Uterus (tissue), 2 donors: ENCODE data around the gene ALOX12B.

Experiments used
- CTCF ChIP-seq, 4 experiments: fragments of 200-600 bp in 2 of 4; fragments of 450-650 bp in 2 of 4; sonication (generic) in 2 of 4; IDR thresholded peaks; one replicate each; pipeline ENCODE4 v1.5.1; 2016 to 2019; ENCODE audit warnings: antibody characterized with exemption in 4 of 4, mild to moderate bottlenecking in 2 of 4, moderate library complexity in 1 of 4
- POLR2A ChIP-seq, 2 donors: fragments of 450-650 bp; IDR thresholded peaks; one replicate each; pipeline ENCODE4 v1.6.1; 2016; ENCODE audit warnings: antibody characterized with exemption in 2 of 2, mild to moderate bottlenecking in 1 of 2, moderate library complexity in 1 of 2

- TF ChIP-seq CTCF (IDR thresholded peaks at IDR 0.05) (no peak), POLR2A (IDR thresholded peaks at IDR 0.05) (no peak)
Measured at GRCh38 chr17:8063761-8064534, 23.6 kb downstream of the ALOX12B start.
